SK-N-SH treated with all-trans-retinoic acid at 6 μM for 48 hours (cell line): ENCODE measurements around the gene VPS26B.

ENCODE experiments used
- ARNTL ChIP-seq: fragments of 450-650 bp; formaldehyde crosslinking; IDR thresholded peaks from 2 replicates; pipeline ENCODE4 v1.5.0; 2020; ENCODE audit warnings: low read depth, mild to moderate bottlenecking, moderate library complexity, borderline replicate concordance
- BACH2 ChIP-seq: fragments of 250-450 bp; sonication (Bioruptor Pico); IDR thresholded peaks from 2 replicates; pipeline ENCODE4 v1.9.0; 2021; ENCODE audit warnings: mild to moderate bottlenecking, borderline replicate concordance
- CREB5 ChIP-seq: fragments of 250-450 bp; sonication (Bioruptor Pico); IDR thresholded peaks from 2 replicates; pipeline ENCODE4 v1.5.1; 2020; ENCODE audit warnings: low read depth, mild to moderate bottlenecking, moderate library complexity
- PATZ1 ChIP-seq: fragments of 250-450 bp; sonication (Bioruptor Pico); IDR thresholded peaks from 2 replicates; pipeline ENCODE4 v1.8.0; 2020; ENCODE audit warnings: mild to moderate bottlenecking, moderate library complexity, borderline replicate concordance
- PPARA ChIP-seq: fragments of 250-450 bp; sonication (Bioruptor Pico); IDR thresholded peaks from 2 replicates; pipeline ENCODE4 v1.5.0; 2020; ENCODE audit warnings: mild to moderate bottlenecking, borderline replicate concordance
- SNAI2 ChIP-seq: fragments of 250-450 bp; sonication (Bioruptor Pico); IDR thresholded peaks from 2 replicates; pipeline ENCODE4 v1.5.0; 2020; ENCODE audit warnings: mild to moderate bottlenecking, moderate library complexity
- TOX ChIP-seq: fragments of 250-450 bp; sonication (Bioruptor Pico); IDR thresholded peaks from 2 replicates; pipeline ENCODE4 v1.8.0; 2021; ENCODE audit warnings: mild to moderate bottlenecking, moderate library complexity, borderline replicate concordance
- ZC3H10 ChIP-seq: fragments of 250-450 bp; sonication (Bioruptor Pico); IDR thresholded peaks from 2 replicates; pipeline ENCODE4 v1.5.1; 2021; ENCODE audit warnings: mild to moderate bottlenecking, moderate library complexity
- TF ChIP-seq, protein P1 (sequence below): fragments of 250-450 bp; sonication (Bioruptor Pico); IDR thresholded peaks from 2 replicates; pipeline ENCODE4 v1.8.0; 2021; ENCODE audit warnings: low read depth, mild to moderate bottlenecking, moderate library complexity, borderline replicate concordance

DNA sequence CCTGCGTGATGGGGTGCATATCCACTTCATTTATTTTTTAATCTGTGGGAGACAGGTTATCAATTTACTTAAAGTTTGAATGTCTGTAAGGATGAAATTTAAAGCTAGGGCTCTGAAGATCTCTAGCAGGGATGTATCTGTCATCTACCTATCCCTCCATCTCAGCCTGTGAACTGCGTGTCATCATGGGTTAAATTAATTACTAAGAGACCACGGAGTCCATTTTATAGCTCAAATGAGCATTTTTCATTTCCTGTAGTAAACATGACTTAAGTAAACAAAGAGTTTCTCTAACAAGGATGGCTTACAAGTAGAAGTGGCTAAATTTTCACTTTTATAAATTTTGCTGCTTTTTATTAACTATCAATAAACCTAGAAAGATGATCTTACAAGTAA, 48.8 kb downstream of the VPS26B start:
- TF ChIP-seq TOX (CRISPR knock-in tag) (no peak), CREB5 (CRISPR knock-in tag) (no peak), SNAI2 (CRISPR knock-in tag) (no peak), ARNTL (CRISPR knock-in tag) (no peak), ZC3H10 (CRISPR knock-in tag) (no peak), PATZ1 (CRISPR knock-in tag) (no peak), BACH2 (CRISPR knock-in tag) (no peak), PPARA (CRISPR knock-in tag) (no peak)
- TF ChIP-seq, protein P1, sequence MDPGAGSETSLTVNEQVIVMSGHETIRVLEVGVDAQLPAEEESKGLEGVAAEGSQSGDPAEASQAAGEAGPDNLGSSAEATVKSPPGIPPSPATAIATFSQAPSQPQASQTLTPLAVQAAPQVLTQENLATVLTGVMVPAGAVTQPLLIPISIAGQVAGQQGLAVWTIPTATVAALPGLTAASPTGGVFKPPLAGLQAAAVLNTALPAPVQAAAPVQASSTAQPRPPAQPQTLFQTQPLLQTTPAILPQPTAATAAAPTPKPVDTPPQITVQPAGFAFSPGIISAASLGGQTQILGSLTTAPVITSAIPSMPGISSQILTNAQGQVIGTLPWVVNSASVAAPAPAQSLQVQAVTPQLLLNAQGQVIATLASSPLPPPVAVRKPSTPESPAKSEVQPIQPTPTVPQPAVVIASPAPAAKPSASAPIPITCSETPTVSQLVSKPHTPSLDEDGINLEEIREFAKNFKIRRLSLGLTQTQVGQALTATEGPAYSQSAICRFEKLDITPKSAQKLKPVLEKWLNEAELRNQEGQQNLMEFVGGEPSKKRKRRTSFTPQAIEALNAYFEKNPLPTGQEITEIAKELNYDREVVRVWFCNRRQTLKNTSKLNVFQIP = no peak
